Heart right ventricle (tissue), 16 donors: ENCODE data around the gene MAP2K5. TPM values are rescaled to one million over a fixed set of nuclear protein-coding genes. Genes with fewer than 3 reads are reported as not detected.
A peak's percentile ranks its signal among the peaks of the same experiment; 100 is the strongest.

Source experiments
- ATAC-seq, 8 donors: fragments of 200-7000 bp; cut with Tn5 transposase; one replicate each; pipeline ENCODE4 v1.9.1; 2020; ENCODE audit warnings: mild to moderate bottlenecking in 8 of 8, moderate library complexity in 8 of 8, moderate number of reproducible peaks in 1 of 8
- DNase-seq, 2 donors: peaks; one replicate each; pipeline ENCODE4 v3.0.0-alpha.2; 2020
- H3K27ac ChIP-seq, 10 donors: fragments of 200-600 bp; sonication (generic) in 2 of 10; one replicate each; pipeline versions ENCODE4 v1.5.0 to v1.8.0; 2020 to 2022; ENCODE audit warnings: mild to moderate bottlenecking in 3 of 10
- H3K27me3 ChIP-seq, 7 donors: fragments of 200-600 bp; one replicate each; pipeline ENCODE4 v1.8.0; 2021 to 2022; ENCODE audit warnings: mild to moderate bottlenecking in 2 of 7
- H3K36me3 ChIP-seq, 9 donors: fragments of 200-600 bp; sonication (generic) in 1 of 9; one replicate each; pipeline versions ENCODE4 v1.5.0 to v1.8.0; 2020 to 2022; ENCODE audit warnings: mild to moderate bottlenecking in 2 of 9
- H3K4me1 ChIP-seq, 9 donors: fragments of 200-600 bp; sonication (generic) in 1 of 9; one replicate each; pipeline versions ENCODE4 v1.5.0 to v1.8.0; 2020 to 2022; ENCODE audit warnings: mild to moderate bottlenecking in 4 of 9
- H3K4me3 ChIP-seq, 10 donors: fragments of 200-600 bp; sonication (generic) in 2 of 10; one replicate each; pipeline versions ENCODE4 v1.5.0 to v1.8.0; 2020 to 2022; ENCODE audit warnings: mild to moderate bottlenecking in 7 of 10, moderate library complexity in 2 of 10
- H3K9me3 ChIP-seq, 11 donors: fragments of 200-600 bp in 10 of 11; sonication (generic) in 2 of 11; one replicate each; pipeline versions ENCODE4 v1.5.0 to v1.8.0; 2013 to 2022; ENCODE audit warnings: mild to moderate bottlenecking in 2 of 11, control low read depth in 1 of 11, moderate library complexity in 1 of 11
- WGBS, 2 donors: extraction: QIAGEN DNeasy Blood & Tissue Kit; methylation state at CpG; one replicate each; pipeline ENCODE4 v1.1.7; 2013; ENCODE audit warnings: inconsistent platforms in 1 of 2; 5-methylcytosine and 5-hydroxymethylcytosine counted together
- intact Hi-C, 10 donors: fragments of 100-400 bp; cut with DNase I; formaldehyde crosslinking; loops; one replicate each; pipeline versions ENCODE4 v1.11.1 to v1.14.2; 2022
- polyA plus RNA-seq, 2 donors: library from polyadenylated mRNA; stranded (reverse); fragments of 200-250 nt; gene quantifications; one replicate each; pipeline ENCODE4 v1.2.3, GENCODE V29; 2013
- total RNA-seq, 10 donors: library from RNA; stranded (reverse); fragmentation: NEBNext Ultra II Directional in 3 of 10; extraction: Animal tissue kit (Norgen Biotek cat#: 25700) in 3 of 10; gene quantifications; one replicate each; pipeline versions ENCODE4 v1.2.1 to v1.2.4, GENCODE V29; 2021 to 2023
- TF ChIP-seq, protein P1 (sequence below), 9 donors: fragments of 200-600 bp; sonication (generic) in 2 of 9; IDR thresholded peaks; one replicate each; pipeline versions ENCODE4 v1.5.0 to v1.8.0; 2021 to 2022; ENCODE audit warnings: antibody characterized with exemption in 9 of 9, mild to moderate bottlenecking in 5 of 9, moderate library complexity in 1 of 9
- donor health status: Arrhythmogenic right ventricular cardiomyopathy.
- donor health status: ischemic (EF 13 %, LVEDD 7.1; RV severe dilation, severe dysfunction).
- donor health status: healthy with polysubstance abuse.
- donor health status: DM: no; HTN: yes; CAD: no.
- donor health status: DM: no; HTN: no; CAD: no.
- donor health status: ischemic (EF 25% LVEDD 6.9; RV normal size, moderate dysfunction).
- donor health status: ischemic (EF 25% LVEDD 5.7; RV mildly dilated, moderate dysfunction).
- donor health status: healthy.
- donor health status: DM: yes; HTN: yes; CAD: no.
- donor health status: Ischemic cardiomyopathy.
- donor health status: ischemic (EF 35%, LVEDD 5.7; RV mildly dilated, moderate dysfunction).
- donor health status: nonischemic (EF 11% LVEDD 7.7; RV severe dilation, severe dysfunction).
- donor health status: DM: yes; HTN: yes; CAD: no.
- donor health status: PGD.
- donor health status: ischemic (EF 29% LVEDD 5.4; RV normal size, mild dysfunction).
- donor health status: nonischemic (EF 23%, LVEDD 6.1; RV moderate dilation, normal function).

MAP2K5 gene
- total and polyA plus RNA-seq, 12 donors: 7.7 to 34.3 (median 21.0) TPM

GRCh38 chr15:67824976-67825880, 282.7 kb downstream of the MAP2K5 start, which contains the start of gene SKOR1:
Gene SKOR1, plus strand, starts transcription at chr15:67825509. Its CDS starts 94 bp downstream, at chr15:67825603.
- DNase-seq (no peak), ATAC-seq (peak in 3 of 8 donors; percentile 35 to 45 (median 41))
- H3K4me3 ChIP-seq: peak within 1 kb of the TSS in 7 of 10 donors; percentile 3 to 31 (median 12)
- peaks cover 10 to 90% (median 47%) of the 10 kb centered on the region in 9 donors for H3K4me1 ChIP-seq
- TF ChIP-seq, protein P1, sequence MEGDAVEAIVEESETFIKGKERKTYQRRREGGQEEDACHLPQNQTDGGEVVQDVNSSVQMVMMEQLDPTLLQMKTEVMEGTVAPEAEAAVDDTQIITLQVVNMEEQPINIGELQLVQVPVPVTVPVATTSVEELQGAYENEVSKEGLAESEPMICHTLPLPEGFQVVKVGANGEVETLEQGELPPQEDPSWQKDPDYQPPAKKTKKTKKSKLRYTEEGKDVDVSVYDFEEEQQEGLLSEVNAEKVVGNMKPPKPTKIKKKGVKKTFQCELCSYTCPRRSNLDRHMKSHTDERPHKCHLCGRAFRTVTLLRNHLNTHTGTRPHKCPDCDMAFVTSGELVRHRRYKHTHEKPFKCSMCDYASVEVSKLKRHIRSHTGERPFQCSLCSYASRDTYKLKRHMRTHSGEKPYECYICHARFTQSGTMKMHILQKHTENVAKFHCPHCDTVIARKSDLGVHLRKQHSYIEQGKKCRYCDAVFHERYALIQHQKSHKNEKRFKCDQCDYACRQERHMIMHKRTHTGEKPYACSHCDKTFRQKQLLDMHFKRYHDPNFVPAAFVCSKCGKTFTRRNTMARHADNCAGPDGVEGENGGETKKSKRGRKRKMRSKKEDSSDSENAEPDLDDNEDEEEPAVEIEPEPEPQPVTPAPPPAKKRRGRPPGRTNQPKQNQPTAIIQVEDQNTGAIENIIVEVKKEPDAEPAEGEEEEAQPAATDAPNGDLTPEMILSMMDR (IDR thresholded peaks at IDR 0.05): no peak
- H3K36me3 ChIP-seq: peaks cover 0 to 7% (median 0%) of the 10 kb centered on the region in 9 donors
- intact Hi-C loops: no loop called here
- H3K27me3 ChIP-seq: peaks cover 92 to 100% (median 100%) of the 10 kb centered on the region in 7 donors
- 2% methylated on average over 46 to 57 of the region's 58 CpGs for whole genome bisulfite sequencing, 2 donors
- no peak within 1 kb of the TSS for H3K27ac ChIP-seq
- H3K9me3 ChIP-seq: no peaks in the 10 kb centered on the region

GRCh38 chr15:67825881-67826716, 283.6 kb downstream of the MAP2K5 start:
- ATAC-seq: no peak
- WGBS, 2 donors: 5 to 7% methylated on average over 77 of the region's 77 CpGs
- TF ChIP-seq, protein P1 (IDR thresholded peaks at IDR 0.05): peak in 1 of 9 donors; percentile 2
- peaks cover 89 to 100% (median 100%) of the 10 kb centered on the region in 7 donors for H3K27me3 ChIP-seq
- intact Hi-C loops: no loop called here
- H3K9me3 ChIP-seq: no peaks in the 10 kb centered on the region
- peak overlapping the region in 6 of 10 donors; percentile 3 to 31 (median 13) for H3K4me3 ChIP-seq
- peaks cover 10 to 81% (median 46%) of the 10 kb centered on the region in 9 donors for H3K4me1 ChIP-seq
- DNase-seq: no peak
- H3K36me3 ChIP-seq: peaks cover 0 to 7% (median 0%) of the 10 kb centered on the region in 9 donors
- no peak overlapping the region for H3K27ac ChIP-seq

- DNase-seq: no peak
- WGBS, 2 donors: 3% methylated on average over 73 to 88 of the region's 88 CpGs
- TF ChIP-seq, protein P1 (IDR thresholded peaks at IDR 0.05): no peak
- Histone ChIP-seq H3K27ac (no peak overlapping the region), H3K36me3 (peaks cover 0 to 7% (median 0%) of the 10 kb centered on the region in 9 donors), H3K4me3 (peak overlapping the region in 1 of 10 donors; percentile 23), H3K4me1 (peaks cover 10 to 76% (median 46%) of the 10 kb centered on the region in 9 donors), H3K9me3 (no peaks in the 10 kb centered on the region), H3K27me3 (peaks cover 92 to 100% (median 100%) of the 10 kb centered on the region in 7 donors)
- intact Hi-C loops: no loop called here
- no peak for ATAC-seq
These were observed 284.4 kb downstream of the MAP2K5 start for GRCh38 chr15:67826717-67827561.
